Sigmoid colon (tissue), 7 donors: ENCODE results near the gene CHD1L. TPM values are rescaled to one million over a fixed set of nuclear protein-coding genes. Genes with fewer than 3 reads are reported as not detected.
"Not testable (repeated sequence)": the region's sequence is repeated elsewhere in the genome, so short reads cannot be mapped to it uniquely, and the experiment has no call there.

Source experiments
- DNase-seq: peaks from one replicate; pipeline ENCODE4 v3.0.0-alpha.2; 2019
- H3K27ac ChIP-seq, 4 donors: fragments of 200-600 bp; sonication (generic); one replicate each; pipeline ENCODE4 v1.5.1; 2016 to 2019; ENCODE audit warnings: mild to moderate bottlenecking in 1 of 4
- H3K27me3 ChIP-seq, 3 donors: fragments of 200-600 bp; sonication (generic); one replicate each; pipeline ENCODE4 v1.5.1; 2019; ENCODE audit warnings: mild to moderate bottlenecking in 1 of 3
- H3K36me3 ChIP-seq, 4 donors: fragments of 200-600 bp; sonication (generic); one replicate each; pipeline ENCODE4 v1.5.1; 2016 to 2019
- H3K4me1 ChIP-seq, 4 donors: fragments of 200-600 bp; sonication (generic); one replicate each; pipeline ENCODE4 v1.5.1; 2017 to 2019
- H3K4me3 ChIP-seq, 4 donors: fragments of 200-600 bp; sonication (generic); one replicate each; pipeline ENCODE4 v1.5.1; 2017 to 2019; ENCODE audit warnings: mild to moderate bottlenecking in 2 of 4, moderate library complexity in 1 of 4
- H3K9me3 ChIP-seq, 4 donors: fragments of 200-600 bp in 3 of 4; sonication (generic) in 3 of 4; one replicate each; pipeline versions ENCODE4 v1.5.1 to v1.6.1; 2013 to 2019
- CTCF ChIP-seq, 4 experiments: fragments of 450-650 bp in 3 of 4; fragments of 200-600 bp in 1 of 4; IDR thresholded peaks; one replicate each; pipeline ENCODE4 v1.5.1; 2016 to 2019; ENCODE audit warnings: antibody characterized with exemption in 4 of 4, mild to moderate bottlenecking in 3 of 4, moderate library complexity in 2 of 4
- EP300 ChIP-seq, 4 donors: sonication (generic); formaldehyde crosslinking; IDR thresholded peaks; one replicate each; pipeline ENCODE4 v1.6.1; 2017; ENCODE audit warnings: antibody characterized with exemption in 4 of 4
- POLR2A ChIP-seq, 2 donors: fragments of 450-650 bp; IDR thresholded peaks; one replicate each; pipeline ENCODE4 v1.6.1; 2016; ENCODE audit warnings: antibody characterized with exemption in 2 of 2, mild to moderate bottlenecking in 2 of 2, moderate library complexity in 2 of 2
- POLR2AphosphoS5 ChIP-seq, 4 donors: sonication (generic); formaldehyde crosslinking; IDR thresholded peaks; one replicate each; pipeline ENCODE4 v1.6.1; 2017; ENCODE audit warnings: antibody characterized with exemption in 4 of 4
- WGBS, 2 donors: extraction: QIAGEN DNeasy Blood & Tissue Kit; methylation state at CpG; one replicate each; pipeline ENCODE4 v1.1.7; 2013; 5-methylcytosine and 5-hydroxymethylcytosine counted together
- intact Hi-C: fragments of 100-400 bp; cut with DNase I; formaldehyde crosslinking; loops from one replicate; pipeline ENCODE4 v1.15.1; 2023
- polyA plus RNA-seq, 3 donors: library from polyadenylated mRNA; stranded (reverse); fragments of 200-250 nt; gene quantifications; one replicate each; pipeline ENCODE4 v1.2.3, GENCODE V29; 2013
- total RNA-seq, 4 donors: library from RNA; depleted of rRNA; stranded (reverse); fragments of >200 nt; gene quantifications; one replicate each; pipeline ENCODE4 v1.1.0, GENCODE V29; 2016
- donor health status: healthy with polysubstance abuse.
- donor health status: Bipolar disorder and iron deficiency.
- donor health status: healthy.

The CHD1L gene
- total RNA-seq = 10 to 100 TPM; 19.7 to 27.4 (median 23.6) TPM
- 10 to 100 TPM; 12.6 to 20.6 (median 18.3) TPM for polyA plus RNA-seq

- DNase-seq = peak; percentile 97
- 0% methylated on average over 82 of the region's 82 CpGs for WGBS, 2 donors
- H3K4me3 ChIP-seq = peak within 1 kb of the TSS; percentile 80 to 100 (median 90)
- peak within 1 kb of the TSS; percentile 92 to 99 (median 96) for H3K27ac ChIP-seq
- H3K9me3 ChIP-seq = no peaks in the 10 kb centered on the region
- H3K4me1 ChIP-seq = peaks cover 0 to 25% (median 7%) of the 10 kb centered on the region in 4 donors
- no peak for TF ChIP-seq POLR2A (IDR thresholded peaks at IDR 0.05)
- TF ChIP-seq CTCF (IDR thresholded peaks at IDR 0.05) = peak; percentile 73 to 87 (median 77)
- TF ChIP-seq EP300 (IDR thresholded peaks at IDR 0.05) = no peak
- peak; percentile 39 to 68 (median 60) for TF ChIP-seq POLR2AphosphoS5 (IDR thresholded peaks at IDR 0.05)
- intact Hi-C loops = loop anchor here (1.0 to 10.0 kb wide), 3 partner anchors 18 to 158 kb away; partner anchors contain the start of genes FMO5 and PRKAB2
- no peaks in the 10 kb centered on the region for H3K36me3 ChIP-seq
- H3K27me3 ChIP-seq = no peaks in the 10 kb centered on the region
Measured at GRCh38 chr1:147242449-147243227, at the start of gene CHD1L. Gene CHD1L, plus strand, starts transcription at chr1:147242684. Its CDS starts 20 bp downstream, at chr1:147242704.

GRCh38 chr1:147197324-147197723 is 45.2 kb upstream of the CHD1L start:
- intact Hi-C loops, H3K27ac ChIP-seq, H3K27me3 ChIP-seq, H3K4me3 ChIP-seq, H3K36me3 ChIP-seq, H3K4me1 ChIP-seq, DNase-seq, H3K9me3 ChIP-seq: not testable (repeated sequence)
- 60 to 89% methylated on average over 3 of the region's 3 CpGs for WGBS, 2 donors

- Histone ChIP-seq H3K36me3 (no peaks in the 10 kb centered on the region), H3K27ac (no peak overlapping the region), H3K27me3 (no peaks in the 10 kb centered on the region), H3K4me1 (no peaks in the 10 kb centered on the region), H3K4me3 (no peak overlapping the region), H3K9me3 (no peaks in the 10 kb centered on the region)
- no peak for DNase-seq
- intact Hi-C loops = no loop called here
- WGBS, 2 donors = 88 to 89% methylated on average over 4 of the region's 4 CpGs
- no peak for TF ChIP-seq POLR2A (IDR thresholded peaks at IDR 0.05)
- TF ChIP-seq EP300 (IDR thresholded peaks at IDR 0.05) = no peak
- TF ChIP-seq POLR2AphosphoS5 (IDR thresholded peaks at IDR 0.05) = no peak
- no peak for TF ChIP-seq CTCF (IDR thresholded peaks at IDR 0.05)
Measured at GRCh38 chr1:147201276-147201675, 41.2 kb upstream of the CHD1L start.

- WGBS, 2 donors = 97 to 100% methylated on average over 1 of the region's 1 CpG
- Histone ChIP-seq H3K36me3 (no peaks in the 10 kb centered on the region), H3K27ac (no peak overlapping the region), H3K4me3 (no peak overlapping the region), H3K9me3 (no peaks in the 10 kb centered on the region), H3K27me3 (no peaks in the 10 kb centered on the region), H3K4me1 (no peaks in the 10 kb centered on the region)
- DNase-seq = no peak
- intact Hi-C loops = no loop called here
- no peak for TF ChIP-seq CTCF (IDR thresholded peaks at IDR 0.05)
- no peak for TF ChIP-seq EP300 (IDR thresholded peaks at IDR 0.05)
- no peak for TF ChIP-seq POLR2A (IDR thresholded peaks at IDR 0.05)
Measured at GRCh38 chr1:147201786-147202185, 40.7 kb upstream of the CHD1L start.

GRCh38 chr1:147202576-147202975 is 39.9 kb upstream of the CHD1L start:
- no peak overlapping the region for H3K27ac ChIP-seq
- 68 to 75% methylated on average over 2 of the region's 2 CpGs for WGBS, 2 donors
- H3K27me3 ChIP-seq = no peaks in the 10 kb centered on the region
- H3K4me3 ChIP-seq = no peak overlapping the region
- no peaks in the 10 kb centered on the region for H3K4me1 ChIP-seq
- H3K9me3 ChIP-seq = no peaks in the 10 kb centered on the region
- no peak for DNase-seq
- intact Hi-C loops = no loop called here
- TF ChIP-seq POLR2AphosphoS5 (IDR thresholded peaks at IDR 0.05) (no peak), POLR2A (IDR thresholded peaks at IDR 0.05) (no peak), CTCF (IDR thresholded peaks at IDR 0.05) (no peak), EP300 (IDR thresholded peaks at IDR 0.05) (no peak)
- H3K36me3 ChIP-seq = no peaks in the 10 kb centered on the region
